GM18520 (cell line): Measurements from ENCODE around the gene NATD1.
"Not testable (repeated sequence)": the region's sequence is repeated elsewhere in the genome, so short reads cannot be mapped to it uniquely, and the experiment has no call there.

Experiments used
- ATAC-seq: cut with Tn5 transposase; IDR thresholded peaks from one replicate; pipeline ENCODE4 v1.9.1; 2021; ENCODE audit not compliant: unreplicated experiment

The NATD1 gene

GRCh38 chr17:21247552-21248258 lies 5.5 kb downstream of the NATD1 start:
- no peak for ATAC-seq

DNA sequence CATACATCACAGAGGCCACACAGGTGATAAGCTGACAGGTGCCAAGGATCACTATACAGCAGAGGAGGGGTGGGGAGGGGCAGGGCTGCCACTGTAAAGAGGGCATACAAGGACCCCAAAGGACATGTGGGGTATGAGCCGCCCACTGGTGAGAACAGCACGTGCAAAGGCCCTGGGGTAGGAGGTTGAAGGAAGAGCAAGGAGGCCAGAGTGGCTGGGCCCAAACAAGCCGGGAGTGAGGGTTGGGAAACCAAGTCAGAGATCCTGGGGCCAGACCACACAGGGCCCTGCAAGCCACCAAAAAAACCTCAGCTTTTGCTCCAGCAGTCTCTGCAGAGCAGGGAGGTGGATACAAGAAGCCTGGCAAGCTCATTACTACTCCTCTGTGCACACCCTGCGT lies 6.5 kb downstream of the NATD1 start:
- no peak for ATAC-seq

DNA sequence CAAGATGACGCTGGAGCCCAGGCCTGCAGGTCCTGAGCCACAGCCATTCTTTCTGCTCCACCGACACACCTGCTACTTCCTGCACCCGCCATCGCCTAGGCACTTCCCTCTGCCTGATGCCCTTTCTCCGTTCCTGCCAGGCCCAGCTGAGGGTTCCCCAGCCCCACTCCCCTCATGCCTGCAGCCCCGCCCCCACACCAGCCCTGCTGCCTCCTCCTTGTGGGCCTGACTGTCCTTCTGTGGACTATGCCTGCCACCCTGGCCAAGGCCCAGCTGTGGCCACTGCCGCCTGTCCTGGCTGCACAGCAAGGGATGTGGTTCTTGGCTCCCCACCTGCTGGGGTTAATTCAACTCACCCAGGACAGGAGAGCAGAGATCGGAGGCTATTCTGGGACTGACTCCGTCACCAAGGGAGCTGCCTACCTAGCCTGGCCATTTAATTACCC lies 7.5 kb downstream of the NATD1 start:
- ATAC-seq, result no peak

DNA sequence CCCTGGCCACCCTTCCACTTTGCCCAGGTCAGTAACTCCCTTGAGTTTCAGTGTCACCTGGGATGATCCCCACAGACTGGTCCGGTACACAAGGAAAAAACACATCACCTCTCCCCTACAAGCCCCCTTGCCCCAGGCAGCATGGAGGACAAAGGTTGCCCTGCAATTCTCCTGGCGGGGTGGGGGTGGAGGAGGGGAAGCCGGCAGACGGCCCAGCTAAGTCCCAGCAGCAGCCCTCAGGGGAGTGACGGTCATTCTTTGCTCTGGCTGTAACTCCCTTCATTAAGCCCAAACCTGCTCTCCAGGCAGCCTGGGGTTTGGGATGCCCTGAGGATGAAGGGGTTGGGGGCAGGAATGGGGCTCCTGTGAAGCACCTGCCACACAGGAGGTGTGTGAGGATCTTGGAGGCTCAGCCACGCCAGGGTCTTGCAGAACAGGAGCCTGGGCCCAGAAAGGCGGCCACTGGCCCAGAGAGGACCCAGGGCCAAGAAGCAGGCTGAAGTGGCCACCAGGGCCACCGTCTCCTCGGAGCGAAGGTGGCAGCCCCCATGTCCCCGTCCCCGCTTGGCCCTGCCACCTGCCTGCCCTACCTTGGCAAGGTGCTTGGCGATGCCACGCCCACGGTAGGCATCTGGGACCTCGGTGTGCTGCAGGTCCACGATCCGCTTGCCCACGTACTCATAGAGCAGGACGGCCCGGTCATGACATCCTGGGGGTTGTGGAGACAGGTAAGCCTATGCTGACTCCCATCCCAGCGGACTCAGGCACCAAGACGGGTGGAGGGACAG lies 9.5 kb downstream of the NATD1 start:
- no peak for ATAC-seq

- ATAC-seq, result no peak
Observed at GRCh38 chr17:21242780-21243515, 10.3 kb downstream of the NATD1 start.

GRCh38 chr17:21242026-21242697 lies 11.0 kb downstream of the NATD1 start:
- no peak for ATAC-seq

GRCh38 chr17:21241564-21241963 lies 11.6 kb downstream of the NATD1 start:
- no peak for ATAC-seq

DNA sequence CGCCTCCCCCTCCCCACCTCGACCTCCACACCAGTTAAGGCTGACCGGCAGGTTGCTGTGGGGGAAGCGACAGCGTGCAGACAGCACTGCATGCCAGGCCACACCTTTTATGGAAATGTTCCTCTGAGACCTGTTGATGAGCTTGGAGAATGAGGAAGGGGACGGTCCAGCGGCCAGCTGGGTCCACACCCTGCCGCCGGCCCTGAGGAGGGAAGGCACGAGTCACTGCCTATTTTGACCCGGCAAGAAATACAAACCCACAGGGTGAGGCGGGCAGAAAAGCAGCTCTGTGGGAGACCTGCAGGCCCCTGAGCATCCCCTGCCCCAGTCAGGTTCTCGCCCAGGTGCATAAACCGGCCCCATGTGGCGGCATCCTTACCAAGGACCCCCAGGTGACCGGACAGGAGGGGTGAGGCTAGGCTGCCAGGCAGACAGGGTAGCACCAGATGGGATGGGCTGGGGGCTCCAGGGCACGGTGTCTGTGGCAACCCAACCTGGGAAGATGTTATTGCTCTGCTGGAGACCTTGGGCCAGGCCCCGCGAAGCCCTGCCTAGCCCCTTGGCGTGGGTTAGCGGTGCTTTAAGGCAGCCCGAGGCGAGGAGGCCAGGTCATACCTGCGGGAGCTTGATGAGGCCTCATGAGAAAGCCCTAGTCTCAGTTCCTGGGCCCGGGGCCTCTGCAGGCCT lies 12.7 kb downstream of the NATD1 start:
- no peak for ATAC-seq

DNA sequence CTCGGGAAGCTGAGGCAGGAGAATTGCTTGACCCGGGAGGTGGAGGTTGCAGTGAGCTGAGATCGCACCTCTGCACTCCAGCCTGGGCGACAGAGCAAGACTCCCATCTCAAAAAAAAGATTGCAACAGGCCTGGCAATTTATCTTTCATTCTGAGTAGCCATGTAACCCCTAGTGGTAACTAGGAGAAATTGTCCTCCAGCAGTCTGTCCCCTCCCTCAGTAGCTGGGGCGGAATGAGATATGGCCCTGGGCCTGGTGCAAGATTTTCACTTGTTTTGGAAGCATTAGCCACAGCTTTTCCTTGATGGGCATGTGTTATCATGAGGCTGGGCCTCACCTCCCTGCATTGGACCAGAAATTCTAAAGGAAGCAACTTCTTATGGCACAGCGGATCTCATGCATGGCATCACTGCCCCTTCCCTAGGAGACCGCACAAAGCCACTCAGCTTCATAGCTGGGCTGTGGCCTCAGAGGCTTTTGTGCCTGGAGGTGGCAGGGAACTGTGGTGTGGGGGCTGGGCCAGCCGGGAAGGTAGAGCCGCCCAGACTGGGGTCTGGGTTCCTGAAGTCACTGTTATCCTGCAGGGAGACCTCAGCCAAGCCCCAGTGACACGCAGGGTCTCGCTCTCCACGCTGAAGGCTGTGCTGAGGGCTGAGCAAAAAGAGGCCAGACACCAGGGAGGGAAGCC lies 13.4 kb downstream of the NATD1 start:
- ATAC-seq, result no peak

- no peak for ATAC-seq
Observed at GRCh38 chr17:21235921-21236320, 17.3 kb downstream of the NATD1 start.

- no peak for ATAC-seq
Observed at GRCh38 chr17:21233581-21234347, 19.4 kb downstream of the NATD1 start.

DNA sequence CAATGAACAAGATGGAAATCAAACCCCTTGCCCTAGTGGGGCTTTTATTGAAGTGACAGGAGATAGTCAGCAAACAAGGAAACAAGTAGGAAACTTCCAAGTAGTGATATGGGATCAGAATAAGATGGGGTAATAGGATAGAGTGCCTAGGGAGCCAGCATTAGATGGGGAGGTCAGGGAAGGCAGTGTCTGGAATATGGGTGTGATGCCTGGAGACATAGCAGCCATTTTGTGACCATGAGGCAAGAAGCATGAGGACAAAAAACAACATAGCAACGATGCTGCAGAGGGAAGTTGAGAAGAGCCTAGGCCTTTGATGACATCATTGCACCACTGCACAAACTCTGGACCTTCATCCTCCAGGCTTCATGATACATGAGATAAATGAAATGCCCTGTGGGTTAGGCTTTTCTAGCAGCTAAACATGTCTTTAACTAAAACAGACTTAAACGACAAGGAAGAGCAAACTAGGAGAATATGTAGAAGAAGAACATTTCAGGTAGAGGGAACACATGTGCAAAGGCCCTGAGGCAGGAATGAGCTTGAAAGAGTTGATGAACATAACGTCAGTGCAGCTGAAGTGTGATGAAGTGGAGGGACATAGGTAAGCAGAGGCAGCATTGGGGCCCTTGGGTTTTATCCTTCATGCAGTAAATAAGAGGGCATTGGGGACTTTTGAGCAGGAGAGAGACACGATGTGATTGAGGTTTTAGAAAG lies 21.0 kb downstream of the NATD1 start:
- no peak for ATAC-seq

DNA sequence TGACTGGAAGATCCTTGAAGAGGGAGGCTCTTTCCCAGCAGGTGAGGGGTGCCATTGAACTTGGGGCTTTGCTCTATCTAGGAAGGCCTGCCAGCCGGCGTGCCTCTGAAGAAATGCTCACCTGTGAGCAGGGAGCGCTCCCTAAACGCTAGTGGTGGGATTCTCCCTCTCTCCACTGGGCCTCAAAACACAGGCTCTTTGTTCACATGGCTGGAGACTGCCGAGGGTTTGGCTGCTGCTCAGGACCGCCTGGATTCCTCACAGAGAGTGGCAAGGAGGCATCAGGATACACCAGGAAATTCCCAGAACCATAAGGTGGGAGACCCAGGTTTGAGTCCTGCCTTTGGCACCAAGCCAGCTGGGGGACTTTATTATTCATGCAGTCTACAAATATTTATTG lies 21.7 kb downstream of the NATD1 start:
- ATAC-seq, result no peak

GRCh38 chr17:21228845-21229244 lies 24.4 kb downstream of the NATD1 start:
- ATAC-seq, result no peak

GRCh38 chr17:21228111-21228510 lies 25.1 kb downstream of the NATD1 start:
- no peak for ATAC-seq

- not testable (repeated sequence) for ATAC-seq
Observed at GRCh38 chr17:21227277-21227676, 25.9 kb downstream of the NATD1 start.

GRCh38 chr17:21223086-21223485 lies 30.1 kb downstream of the NATD1 start:
- ATAC-seq, result no peak

DNA sequence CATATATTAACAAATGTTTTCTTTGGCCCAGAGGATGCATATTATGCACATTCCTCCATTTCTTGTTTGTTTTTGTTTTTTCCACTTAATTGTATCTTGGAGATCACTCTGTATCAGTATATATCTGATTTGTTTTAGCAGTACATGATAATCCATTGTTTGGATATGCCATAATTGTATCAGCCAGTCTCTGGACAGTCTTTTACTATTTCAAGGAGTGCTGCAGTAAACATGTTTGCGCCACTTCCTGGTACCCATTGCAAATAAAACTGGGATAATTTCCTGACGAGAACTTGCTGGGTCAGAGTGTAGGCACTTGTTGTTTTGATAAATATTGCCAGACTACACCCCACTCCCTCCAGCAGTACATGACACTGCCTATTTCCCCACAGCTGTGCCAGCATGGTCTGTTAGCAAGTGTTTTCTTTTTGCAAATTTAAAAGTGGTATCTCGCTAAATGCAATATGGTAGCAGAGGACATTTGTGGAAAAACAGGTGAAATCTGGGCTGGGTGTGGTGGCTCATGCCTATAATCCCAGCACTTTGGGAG lies 34.3 kb downstream of the NATD1 start:
- ATAC-seq, result no peak
